ENCODE data around the gene LYRM2. TPM values are rescaled to one million over a fixed set of nuclear protein-coding genes. Genes with fewer than 3 reads are reported as not detected.

The LYRM2 gene, protein sequence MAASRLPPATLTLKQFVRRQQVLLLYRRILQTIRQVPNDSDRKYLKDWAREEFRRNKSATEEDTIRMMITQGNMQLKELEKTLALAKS
- 41.9 and 44.9 TPM in 2 replicates for total RNA-seq

DNA sequence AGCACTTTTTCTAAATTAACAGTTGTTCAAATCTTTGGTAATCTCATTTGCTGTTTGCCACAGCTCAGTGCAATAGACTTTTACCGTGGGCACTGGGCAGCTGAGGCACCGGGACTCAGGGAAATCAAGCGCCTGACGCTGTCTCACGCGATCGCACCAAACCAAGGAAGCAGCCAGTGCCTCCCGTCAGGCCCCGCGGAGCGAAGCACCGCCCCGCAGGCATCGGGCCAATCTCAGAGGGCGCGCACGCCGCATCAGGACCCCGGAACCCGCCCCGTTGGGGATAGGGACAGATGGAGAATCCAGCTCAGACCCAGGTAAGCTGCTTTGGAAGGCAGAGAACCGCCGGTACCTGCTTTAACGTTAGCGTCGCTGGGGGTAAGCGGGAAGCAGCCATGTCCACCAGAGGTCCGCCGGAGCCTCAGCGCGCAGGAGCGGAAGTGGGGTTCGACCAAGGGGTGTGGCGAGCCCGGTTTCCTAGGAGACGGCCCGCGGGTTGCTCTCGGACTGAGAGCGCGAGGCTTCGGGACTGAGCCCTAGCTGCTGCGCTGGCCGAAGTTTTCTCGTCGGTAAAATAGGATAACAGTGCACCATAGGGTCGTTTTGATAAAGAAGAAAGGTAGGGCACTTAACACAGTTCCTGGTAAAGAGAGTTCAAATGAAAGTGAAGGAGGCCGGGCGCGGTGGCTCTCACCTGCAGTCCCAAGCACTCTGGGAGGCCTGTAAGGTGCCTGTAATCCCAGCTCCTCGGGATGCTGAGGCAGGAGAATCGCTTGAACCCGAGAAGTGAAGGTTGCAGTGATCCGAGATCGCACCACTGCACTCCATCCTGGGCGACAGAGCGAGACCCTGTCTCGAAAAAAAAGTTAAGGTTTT is at the start of gene LYRM2:
LYRM2 (minus strand) TSS at position 428 of the 876 bp plus-strand sequence; CDS start at position 397, 31 bp downstream.
- peaks cover 58% of the 10 kb centered on the region for H3K36me3 Mint-ChIP-seq (ENCODE audit: low read depth)

DNA sequence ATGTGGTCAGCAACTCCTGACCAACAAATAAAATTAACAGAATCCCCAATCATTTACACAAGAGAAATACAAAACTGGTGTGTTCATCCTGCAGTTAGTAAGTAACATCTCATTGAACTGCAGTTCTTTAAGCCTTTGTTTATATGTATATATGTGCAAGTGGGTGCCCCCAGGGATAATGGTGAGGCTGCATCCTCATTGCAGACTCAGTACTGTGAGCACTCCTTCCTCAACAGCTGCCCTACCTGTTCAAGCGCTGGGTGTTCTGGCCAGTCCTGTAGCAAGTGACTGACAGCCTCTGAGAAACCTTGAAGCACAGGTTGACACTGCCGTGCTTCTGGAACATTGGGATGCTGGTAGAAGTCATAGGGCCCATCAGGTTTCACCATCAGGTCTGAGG is 49.8 kb upstream of the LYRM2 start:
- ChIA-PET POLR2A (no interaction called here), CTCF (no interaction called here)
- intact Hi-C loops (cut with micrococcal nuclease) = no loop called here
- TF ChIP-seq, protein P1, sequence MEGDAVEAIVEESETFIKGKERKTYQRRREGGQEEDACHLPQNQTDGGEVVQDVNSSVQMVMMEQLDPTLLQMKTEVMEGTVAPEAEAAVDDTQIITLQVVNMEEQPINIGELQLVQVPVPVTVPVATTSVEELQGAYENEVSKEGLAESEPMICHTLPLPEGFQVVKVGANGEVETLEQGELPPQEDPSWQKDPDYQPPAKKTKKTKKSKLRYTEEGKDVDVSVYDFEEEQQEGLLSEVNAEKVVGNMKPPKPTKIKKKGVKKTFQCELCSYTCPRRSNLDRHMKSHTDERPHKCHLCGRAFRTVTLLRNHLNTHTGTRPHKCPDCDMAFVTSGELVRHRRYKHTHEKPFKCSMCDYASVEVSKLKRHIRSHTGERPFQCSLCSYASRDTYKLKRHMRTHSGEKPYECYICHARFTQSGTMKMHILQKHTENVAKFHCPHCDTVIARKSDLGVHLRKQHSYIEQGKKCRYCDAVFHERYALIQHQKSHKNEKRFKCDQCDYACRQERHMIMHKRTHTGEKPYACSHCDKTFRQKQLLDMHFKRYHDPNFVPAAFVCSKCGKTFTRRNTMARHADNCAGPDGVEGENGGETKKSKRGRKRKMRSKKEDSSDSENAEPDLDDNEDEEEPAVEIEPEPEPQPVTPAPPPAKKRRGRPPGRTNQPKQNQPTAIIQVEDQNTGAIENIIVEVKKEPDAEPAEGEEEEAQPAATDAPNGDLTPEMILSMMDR (IDR thresholded peaks at IDR 0.05) = no peak
- Mint-ChIP-seq H3K27ac (no peak overlapping the region), H3K4me1 (peaks cover 12% of the 10 kb centered on the region), H3K27me3 (no peaks in the 10 kb centered on the region), H3K9me3 (no peaks in the 10 kb centered on the region), H3K4me3 (no peak overlapping the region), H3K36me3 (ENCODE audit: low read depth) (peaks cover 93% of the 10 kb centered on the region)
- ATAC-seq (ENCODE audit: low read depth) (no peak), DNase-seq (no peak)

More for the DNA sequence above, at the start of gene LYRM2:
- DNase-seq = peak; percentile 89
- TF ChIP-seq, protein P1 (IDR thresholded peaks at IDR 0.05) = no peak
- POLR2A ChIA-PET = interaction anchor here (0.5 to 3.3 kb wide), 17 partner anchors 9 to 675 kb away, joined by 3 to 25 read pairs (median 6); partner anchors contain the start of genes CASP8AP2, MDN1, PM20D2 and PNRC1
- peak; percentile 93 for ATAC-seq (ENCODE audit: low read depth)
- Mint-ChIP-seq H3K9me3 (no peaks in the 10 kb centered on the region), H3K27me3 (no peaks in the 10 kb centered on the region), H3K27ac (peak within 1 kb of the TSS; percentile 92), H3K4me1 (peaks cover 28% of the 10 kb centered on the region), H3K4me3 (peak within 1 kb of the TSS; percentile 90)
- intact Hi-C loops (cut with micrococcal nuclease) = loop anchor here (1.0 to 5.0 kb wide), 10 partner anchors 28 to 1936 kb away; partner anchors contain the start of genes AKIRIN2, ANKRD6, CASP8AP2 and MAP3K7
- CTCF ChIA-PET = interaction anchor here (1.6 to 2.3 kb wide), 3 partner anchors 206 to 271 kb away, joined by 4 to 7 read pairs (median 5); no protein-coding TSS in a partner anchor

DNA sequence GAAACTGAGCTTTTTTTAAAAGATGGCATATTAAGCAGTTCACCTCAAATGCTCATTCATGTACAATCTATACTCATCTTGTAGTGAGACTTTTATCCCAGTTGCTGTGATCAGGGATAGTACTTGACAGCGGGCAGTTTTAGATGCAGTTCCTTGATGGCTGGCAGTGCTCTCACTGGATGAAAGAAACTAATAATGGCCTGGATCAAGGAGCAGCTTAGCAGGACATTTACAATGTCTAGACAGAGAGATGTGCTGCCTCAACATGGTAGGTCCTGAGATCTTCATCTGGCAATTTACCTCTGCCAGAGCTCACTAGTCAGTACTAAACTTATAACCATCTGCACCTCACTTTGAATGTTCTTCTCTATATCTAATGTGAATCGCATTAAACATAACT is 46.8 kb upstream of the LYRM2 start:
- Mint-ChIP-seq H3K4me3 (no peak overlapping the region), H3K36me3 (ENCODE audit: low read depth) (peaks cover 88% of the 10 kb centered on the region), H3K27ac (no peak overlapping the region), H3K27me3 (no peaks in the 10 kb centered on the region), H3K9me3 (no peaks in the 10 kb centered on the region), H3K4me1 (peaks cover 5% of the 10 kb centered on the region)
- DNase-seq (no peak), ATAC-seq (ENCODE audit: low read depth) (no peak)
- intact Hi-C loops (cut with micrococcal nuclease) = no loop called here
- TF ChIP-seq, protein P1 (IDR thresholded peaks at IDR 0.05) = no peak
- CTCF ChIA-PET = no interaction called here
- POLR2A ChIA-PET = no interaction called here

DNA sequence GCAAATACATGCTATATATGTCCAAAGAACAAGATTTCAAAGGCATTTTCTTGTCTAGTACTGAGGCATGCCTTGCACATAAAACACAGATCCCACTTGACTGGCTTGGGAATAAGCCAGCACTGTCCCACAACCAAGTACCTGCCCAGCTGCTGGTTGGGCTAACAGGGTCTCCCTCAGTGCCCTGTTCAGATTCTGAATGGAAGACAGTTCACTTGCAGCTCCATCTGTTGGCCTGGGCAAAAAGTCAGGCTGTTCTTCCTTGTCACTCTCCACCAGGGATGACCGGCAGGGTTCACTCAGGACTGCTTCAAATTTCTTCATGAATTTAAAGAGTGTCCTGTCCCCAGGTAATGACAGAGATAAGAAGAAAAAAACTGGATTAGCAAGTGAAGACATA is 44.4 kb upstream of the LYRM2 start:
- no peak for DNase-seq
- intact Hi-C loops (cut with micrococcal nuclease) = no loop called here
- no peak overlapping the region for H3K27ac Mint-ChIP-seq
- POLR2A ChIA-PET = no interaction called here
- peaks cover 88% of the 10 kb centered on the region for H3K36me3 Mint-ChIP-seq (ENCODE audit: low read depth)
- H3K27me3 Mint-ChIP-seq = no peaks in the 10 kb centered on the region
- CTCF ChIA-PET = no interaction called here
- no peaks in the 10 kb centered on the region for H3K4me1 Mint-ChIP-seq
- TF ChIP-seq, protein P1 (IDR thresholded peaks at IDR 0.05) = no peak
- H3K4me3 Mint-ChIP-seq = no peak overlapping the region
- no peak for ATAC-seq (ENCODE audit: low read depth)
- H3K9me3 Mint-ChIP-seq = no peaks in the 10 kb centered on the region

DNA sequence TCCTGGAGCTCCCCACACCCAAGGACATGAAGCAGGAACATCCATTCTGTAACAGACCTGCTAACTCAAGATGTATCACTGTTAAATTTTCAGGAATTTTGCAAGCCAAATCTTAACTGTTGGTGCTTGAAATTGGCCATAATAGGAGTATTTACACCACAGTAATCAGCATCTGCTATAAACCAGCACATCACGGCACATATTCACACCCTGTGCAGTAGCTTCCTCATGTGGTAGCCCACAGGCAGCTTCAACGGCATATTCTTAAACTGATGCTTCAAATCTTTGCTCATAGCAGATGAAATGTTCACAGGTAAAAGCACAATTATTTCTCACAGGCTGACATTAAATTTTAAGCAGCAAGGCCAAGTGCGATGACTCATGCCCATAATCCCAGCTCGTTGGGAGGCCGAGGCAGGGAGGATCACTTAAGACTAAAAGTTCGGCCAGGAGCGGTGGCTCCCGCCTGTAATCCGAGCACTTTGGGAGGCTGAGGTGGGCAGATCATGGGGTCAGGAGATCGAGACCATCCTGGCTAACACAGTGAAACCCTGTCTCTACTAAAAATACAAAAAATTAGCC is 43.5 kb upstream of the LYRM2 start:
- H3K27me3 Mint-ChIP-seq = no peaks in the 10 kb centered on the region
- ATAC-seq (ENCODE audit: low read depth) (no peak), DNase-seq (no peak)
- TF ChIP-seq, protein P1 (IDR thresholded peaks at IDR 0.05) = no peak
- no peaks in the 10 kb centered on the region for H3K4me1 Mint-ChIP-seq
- peaks cover 88% of the 10 kb centered on the region for H3K36me3 Mint-ChIP-seq (ENCODE audit: low read depth)
- POLR2A ChIA-PET = no interaction called here
- CTCF ChIA-PET = no interaction called here
- intact Hi-C loops (cut with micrococcal nuclease) = no loop called here
- no peak overlapping the region for H3K27ac Mint-ChIP-seq
- H3K9me3 Mint-ChIP-seq = no peaks in the 10 kb centered on the region
- no peak overlapping the region for H3K4me3 Mint-ChIP-seq
